MV-4-11 (cell line): ENCODE data around the gene KLC3.
"Not testable (repeated sequence)": the region's sequence is repeated elsewhere in the genome, so short reads cannot be mapped to it uniquely, and the experiment has no call there.

Source experiments
- DNase-seq: peaks from one replicate; lab custom pipeline; 2025; lab: John Stamatoyannopoulos, UW

Gene KLC3

GRCh38 chr19:45320997-45321775 lies 19.4 kb upstream of the KLC3 start:
- no peak for DNase-seq

GRCh38 chr19:45321848-45322247 lies 18.7 kb upstream of the KLC3 start:
- DNase-seq: no peak

GRCh38 chr19:45322311-45322710 lies 18.2 kb upstream of the KLC3 start:
- no peak for DNase-seq

- no peak for DNase-seq
Measured at GRCh38 chr19:45322744-45323281, 17.7 kb upstream of the KLC3 start, which contains the start of gene CKM. TSS of gene CKM (minus strand) at chr19:45322875. CDS start at chr19:45319713, 3,162 bp downstream.

DNA sequence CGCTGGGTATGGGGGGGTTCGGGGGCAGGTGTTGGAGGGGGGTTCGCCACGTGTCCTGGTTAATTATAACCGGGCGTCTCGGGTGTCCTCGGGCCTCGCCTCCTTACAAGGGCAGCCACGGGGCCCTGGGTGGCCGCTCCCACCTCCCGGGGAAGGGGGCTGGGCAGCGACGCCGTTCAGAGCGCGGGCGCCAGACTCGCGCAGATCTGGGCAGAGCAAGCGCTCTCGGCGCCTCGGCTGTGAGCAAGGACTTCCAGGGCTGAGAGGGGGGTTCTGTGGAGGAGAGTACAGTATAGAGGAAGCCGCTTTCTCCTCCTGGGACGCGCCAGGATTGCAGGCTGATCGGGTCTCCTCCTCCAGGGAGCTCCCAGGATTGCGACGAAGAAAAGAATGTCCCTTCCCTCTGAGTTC lies 16.9 kb upstream of the KLC3 start:
- no peak for DNase-seq

DNA sequence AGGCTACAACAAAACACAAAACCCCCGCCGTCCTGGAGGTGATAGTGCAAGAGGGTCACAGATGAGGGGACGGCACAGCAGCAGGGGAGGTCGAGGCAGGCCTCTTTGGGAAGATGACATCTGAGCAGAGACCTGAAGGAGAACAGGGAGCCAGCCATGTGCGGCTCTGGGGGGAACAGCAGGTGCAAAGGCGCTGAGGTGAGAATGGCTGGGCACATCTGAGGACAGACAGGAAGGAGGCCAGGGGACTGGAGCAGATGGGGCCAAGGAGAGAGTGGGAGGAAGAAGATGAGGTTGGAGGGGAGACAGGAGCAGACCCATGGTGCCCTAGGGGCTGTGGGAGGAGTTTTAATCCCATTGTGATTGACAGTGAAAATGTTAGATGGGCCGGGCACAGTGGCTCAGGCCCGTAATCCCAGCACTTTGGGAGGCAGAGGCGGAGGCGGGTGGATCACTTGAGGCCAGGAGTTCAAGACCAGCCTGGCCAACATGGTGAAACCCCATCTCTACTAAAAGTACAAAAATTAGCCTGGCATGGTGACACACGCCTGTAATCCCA lies 16.1 kb upstream of the KLC3 start:
- no peak for DNase-seq

DNA sequence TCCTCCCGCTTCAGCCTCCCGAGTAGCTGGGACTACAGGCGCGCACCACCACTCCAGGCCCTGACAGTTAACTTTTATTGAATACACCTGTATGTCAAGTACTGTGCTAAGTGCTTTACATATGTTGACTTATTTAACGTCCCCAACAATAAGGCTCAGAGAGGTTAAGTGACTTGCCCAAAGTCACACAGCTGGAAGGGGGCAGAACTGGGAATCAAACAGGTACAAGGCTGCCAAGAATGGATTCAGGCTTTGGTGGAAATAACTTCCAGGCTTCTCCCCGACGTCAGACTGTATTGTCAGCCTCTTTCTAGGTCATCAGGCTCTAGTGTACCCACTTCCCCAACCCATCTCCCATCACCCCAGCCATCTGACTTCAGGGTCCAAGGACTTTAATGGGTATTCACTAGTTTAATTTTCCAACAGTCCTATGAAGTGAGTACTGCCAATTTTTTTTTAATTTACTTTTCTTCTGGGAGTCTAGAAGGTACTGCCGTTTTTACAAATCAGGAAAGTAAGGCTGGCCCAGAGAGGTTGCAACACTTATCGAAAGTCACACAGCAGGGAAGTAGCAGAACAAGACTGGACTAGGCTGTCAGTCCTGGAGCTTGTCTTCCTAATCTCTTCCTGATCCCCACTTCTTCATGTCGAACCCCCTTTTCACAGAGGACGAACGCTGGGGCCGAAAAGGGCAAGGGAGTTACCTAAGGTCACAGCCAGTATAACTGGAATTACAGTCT lies 13.0 kb upstream of the KLC3 start:
- DNase-seq: no peak

DNA sequence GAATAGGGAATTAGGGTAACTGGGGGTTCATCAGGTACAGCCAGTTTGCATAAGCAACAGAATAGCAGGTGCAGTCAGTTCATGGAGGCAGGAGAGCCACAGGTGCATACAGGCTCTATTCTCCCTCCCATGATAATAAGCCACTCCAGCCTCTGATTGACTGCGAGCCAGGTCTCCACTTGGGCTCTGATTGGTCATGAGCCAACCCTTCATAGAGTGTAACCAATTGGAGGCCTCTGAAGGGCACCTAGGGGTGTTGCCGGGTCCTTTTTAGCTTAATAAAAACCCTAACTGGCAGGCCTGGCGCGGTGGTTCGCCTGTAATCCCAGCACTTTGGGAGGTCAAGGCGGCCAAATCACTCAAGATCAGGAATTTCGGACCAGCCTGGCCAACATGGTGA lies 9.1 kb upstream of the KLC3 start:
- DNase-seq: no peak

- no peak for DNase-seq
Measured at GRCh38 chr19:45333609-45334303, 6.8 kb upstream of the KLC3 start.

GRCh38 chr19:45334881-45335280 lies 5.7 kb upstream of the KLC3 start:
- DNase-seq: not testable (repeated sequence)

DNA sequence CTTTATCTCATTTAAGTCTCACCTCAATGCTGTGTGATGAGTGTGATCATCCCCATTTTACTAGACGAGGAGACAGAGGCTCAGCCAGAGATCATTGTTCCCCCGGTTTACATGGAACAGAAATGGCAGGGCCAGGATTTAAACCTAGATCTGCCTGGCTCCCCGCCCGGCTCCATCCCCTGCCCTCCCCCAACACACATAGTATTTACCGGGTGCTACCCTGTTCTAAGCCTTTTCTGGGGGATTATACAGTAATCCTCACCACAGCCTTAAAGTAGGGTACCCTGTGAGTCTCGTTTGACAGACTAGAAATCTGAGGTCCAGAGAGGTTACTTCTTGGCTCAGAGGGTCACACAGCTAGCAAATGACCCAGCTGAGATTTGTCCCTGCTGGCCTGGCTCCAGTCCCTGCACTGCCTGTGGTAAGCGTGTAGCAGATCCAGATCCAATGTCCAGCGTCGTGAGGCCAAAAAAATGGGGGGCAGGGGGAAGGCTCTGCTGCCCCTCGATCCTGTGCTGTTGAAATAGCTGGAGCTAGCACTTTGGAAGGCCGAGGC lies 3.8 kb upstream of the KLC3 start:
- DNase-seq: no peak

- DNase-seq: no peak
Measured at GRCh38 chr19:45339629-45340028, 921 bp upstream of the KLC3 start.

GRCh38 chr19:45340899-45341453 lies 426 bp downstream of the KLC3 start:
- DNase-seq: no peak

DNA sequence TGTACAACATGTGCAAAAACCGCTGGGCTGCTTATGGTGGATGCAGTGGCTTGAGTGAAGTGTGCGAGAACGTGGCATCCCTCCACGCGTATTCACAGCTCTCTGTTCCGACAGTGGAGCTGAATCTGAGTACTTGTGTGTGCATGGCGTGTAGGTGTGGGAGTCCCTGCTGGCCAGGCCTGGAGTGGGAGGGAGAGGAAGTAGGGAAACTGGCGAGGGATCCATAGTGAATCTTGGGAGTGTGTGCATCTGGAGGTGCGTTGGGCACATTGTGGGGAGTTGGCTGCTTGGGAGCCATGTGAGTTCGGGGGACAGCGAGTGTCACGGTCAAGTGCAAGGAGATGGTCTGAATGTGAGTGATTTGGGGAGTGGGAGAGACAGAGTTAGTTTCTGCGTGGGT lies 2.4 kb downstream of the KLC3 start:
- no peak for DNase-seq

GRCh38 chr19:45344621-45345505 lies 4.3 kb downstream of the KLC3 start:
- DNase-seq: no peak

DNA sequence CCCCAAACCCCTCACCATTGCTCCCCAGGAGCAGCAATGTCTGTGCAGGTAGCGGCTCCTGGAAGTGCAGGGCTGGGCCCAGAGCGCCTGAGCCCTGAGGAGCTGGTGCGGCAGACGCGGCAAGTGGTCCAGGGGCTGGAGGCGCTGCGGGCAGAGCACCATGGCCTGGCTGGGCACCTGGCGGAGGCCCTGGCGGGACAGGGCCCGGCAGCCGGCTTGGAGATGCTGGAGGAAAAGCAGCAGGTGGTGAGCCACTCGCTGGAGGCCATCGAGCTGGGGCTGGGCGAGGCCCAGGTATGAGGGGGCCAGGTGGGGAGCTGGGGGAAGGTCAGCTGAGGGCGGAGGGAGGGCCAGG lies 4.9 kb downstream of the KLC3 start:
- DNase-seq: no peak

- DNase-seq: no peak
Measured at GRCh38 chr19:45346449-45346848, 5.9 kb downstream of the KLC3 start.

- DNase-seq: no peak
Measured at GRCh38 chr19:45347570-45348366, 7.2 kb downstream of the KLC3 start.

GRCh38 chr19:45348367-45349125 lies 8.0 kb downstream of the KLC3 start:
- no peak for DNase-seq
